Measurements from ENCODE around the gene UIMC1.
"Not testable (repeated sequence)": the region's sequence is repeated elsewhere in the genome, so short reads cannot be mapped to it uniquely, and the experiment has no call there.

The UIMC1 gene

DNA sequence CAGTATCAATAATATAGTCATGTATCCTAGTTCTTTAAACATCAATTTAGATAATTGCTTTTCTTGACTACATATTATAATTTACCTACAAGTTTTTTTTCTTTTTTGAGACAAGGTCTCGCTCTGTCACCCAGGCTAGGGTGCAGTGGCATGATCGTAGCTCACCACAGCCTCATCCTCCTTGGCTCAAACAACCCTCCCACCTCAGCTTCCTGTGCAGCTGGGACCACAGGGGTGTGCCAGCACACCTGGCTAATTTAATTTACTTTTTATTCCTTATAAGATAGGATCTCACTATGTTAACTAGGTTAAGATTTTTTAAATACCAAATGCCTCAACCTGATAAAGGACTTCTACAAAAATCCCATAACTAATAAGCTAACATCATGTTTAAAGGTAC lies 21.1 kb downstream of the UIMC1 start:
- Histone ChIP-seq H3K4me2 (no peak overlapping the region), H3K27me3 (ENCODE audit: insufficient read depth, low read depth) (no peaks in the 10 kb centered on the region), H3K36me3 (ENCODE audit: insufficient read depth) (no peaks in the 10 kb centered on the region), H3K4me3 (IDR thresholded peaks at IDR 0.05; ENCODE audit: insufficient read depth, low read depth, low read length) (no peak overlapping the region), H2AFZ (ENCODE audit: low read depth) (no peak overlapping the region), H3K79me2 (ENCODE audit: insufficient read depth, low read depth) (peaks cover 50% of the 10 kb centered on the region; the same call in 1 of the 2 replicates), H3K27ac (no peak overlapping the region), H3K9ac (no peak overlapping the region), H3K4me1 (ENCODE audit: low read depth, poor library complexity, severe bottlenecking) (peaks cover 5% of the 10 kb centered on the region), H4K20me1 (ENCODE audit: insufficient read depth) (no peaks in the 10 kb centered on the region)
- TF ChIP-seq, protein P1, sequence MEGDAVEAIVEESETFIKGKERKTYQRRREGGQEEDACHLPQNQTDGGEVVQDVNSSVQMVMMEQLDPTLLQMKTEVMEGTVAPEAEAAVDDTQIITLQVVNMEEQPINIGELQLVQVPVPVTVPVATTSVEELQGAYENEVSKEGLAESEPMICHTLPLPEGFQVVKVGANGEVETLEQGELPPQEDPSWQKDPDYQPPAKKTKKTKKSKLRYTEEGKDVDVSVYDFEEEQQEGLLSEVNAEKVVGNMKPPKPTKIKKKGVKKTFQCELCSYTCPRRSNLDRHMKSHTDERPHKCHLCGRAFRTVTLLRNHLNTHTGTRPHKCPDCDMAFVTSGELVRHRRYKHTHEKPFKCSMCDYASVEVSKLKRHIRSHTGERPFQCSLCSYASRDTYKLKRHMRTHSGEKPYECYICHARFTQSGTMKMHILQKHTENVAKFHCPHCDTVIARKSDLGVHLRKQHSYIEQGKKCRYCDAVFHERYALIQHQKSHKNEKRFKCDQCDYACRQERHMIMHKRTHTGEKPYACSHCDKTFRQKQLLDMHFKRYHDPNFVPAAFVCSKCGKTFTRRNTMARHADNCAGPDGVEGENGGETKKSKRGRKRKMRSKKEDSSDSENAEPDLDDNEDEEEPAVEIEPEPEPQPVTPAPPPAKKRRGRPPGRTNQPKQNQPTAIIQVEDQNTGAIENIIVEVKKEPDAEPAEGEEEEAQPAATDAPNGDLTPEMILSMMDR (conservative IDR thresholded peaks at IDR 0.05; ENCODE audit: low read depth, low read length), result no peak

DNA sequence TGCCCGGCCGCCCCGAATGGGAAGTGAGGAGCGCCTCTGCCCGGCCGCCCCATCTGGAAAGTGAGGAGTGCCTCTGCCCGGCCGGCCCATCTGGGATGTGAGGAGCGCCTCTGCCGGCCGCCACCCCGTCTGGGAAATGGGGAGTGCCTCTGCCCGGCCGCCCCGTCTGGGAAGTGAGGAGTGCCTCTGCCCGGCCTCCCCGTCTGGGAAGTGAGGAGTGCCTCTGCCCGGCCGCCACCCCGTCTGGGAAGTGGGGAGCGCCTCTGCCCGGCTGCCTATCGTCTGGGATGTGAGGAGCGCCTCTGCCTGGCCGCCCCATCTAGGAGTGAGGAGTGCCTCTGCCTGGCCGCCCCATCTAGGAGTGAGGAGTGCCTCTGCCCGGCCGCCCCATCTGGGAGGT lies 22.4 kb downstream of the UIMC1 start:
- not testable (repeated sequence) for H3K9ac ChIP-seq; H3K4me3 ChIP-seq (IDR thresholded peaks at IDR 0.05; ENCODE audit: insufficient read depth, low read depth, low read length); H3K27me3 ChIP-seq (ENCODE audit: insufficient read depth, low read depth); H3K4me1 ChIP-seq (ENCODE audit: low read depth, poor library complexity, severe bottlenecking); H3K4me2 ChIP-seq; H3K36me3 ChIP-seq (ENCODE audit: insufficient read depth); H2AFZ ChIP-seq (ENCODE audit: low read depth); H3K27ac ChIP-seq; H4K20me1 ChIP-seq (ENCODE audit: insufficient read depth)
- H3K79me2 ChIP-seq (ENCODE audit: insufficient read depth, low read depth), result peaks cover 37% of the 10 kb centered on the region; the same call in 1 of the 2 replicates

DNA sequence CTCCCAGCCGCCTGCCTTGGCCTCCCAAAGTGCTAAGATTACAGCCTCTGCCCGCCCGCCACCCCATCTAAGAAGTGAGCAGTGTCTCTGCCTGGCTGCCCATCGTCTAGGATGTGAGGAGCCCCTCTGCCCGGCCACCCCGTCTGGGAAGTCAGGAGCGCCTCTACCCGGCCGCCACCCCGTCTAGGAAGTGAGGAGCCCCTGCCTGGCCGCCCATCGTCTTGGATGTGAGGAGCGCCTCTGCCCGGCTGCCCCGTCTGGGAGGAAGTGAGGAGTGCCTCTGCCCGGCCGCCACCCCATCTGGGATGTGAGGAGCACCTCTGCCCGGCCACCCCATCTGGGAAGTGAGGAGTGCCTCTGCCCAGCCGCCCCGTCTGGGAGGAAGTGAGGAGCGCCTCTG lies 23.0 kb downstream of the UIMC1 start:
- not testable (repeated sequence) for H3K4me3 ChIP-seq (IDR thresholded peaks at IDR 0.05; ENCODE audit: insufficient read depth, low read depth, low read length); H3K36me3 ChIP-seq (ENCODE audit: insufficient read depth)
- H3K79me2 ChIP-seq (ENCODE audit: insufficient read depth, low read depth), result peaks cover 31% of the 10 kb centered on the region; the same call in 1 of the 2 replicates

DNA sequence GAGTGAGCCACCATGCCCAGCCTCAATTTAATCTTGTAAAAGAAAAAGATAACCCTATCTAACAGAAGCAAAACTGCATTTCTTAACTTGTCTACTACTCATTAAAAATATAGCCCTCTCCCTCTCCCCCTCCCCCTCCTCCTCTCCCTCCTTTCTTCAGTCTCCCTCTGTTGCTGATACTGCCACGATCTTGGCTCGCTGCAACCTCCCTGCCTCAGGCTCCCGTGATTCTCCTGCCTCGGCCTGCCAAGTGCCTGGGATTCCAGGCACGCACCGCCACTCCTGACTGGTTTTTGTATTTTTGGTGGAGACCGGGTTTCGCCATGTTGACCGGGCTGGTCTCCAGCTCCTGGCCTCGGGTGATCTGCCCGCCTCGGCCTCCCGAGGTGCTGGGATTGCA lies 23.5 kb downstream of the UIMC1 start:
- H3K36me3 ChIP-seq (ENCODE audit: insufficient read depth); H2AFZ ChIP-seq (ENCODE audit: low read depth); H3K4me1 ChIP-seq (ENCODE audit: low read depth, poor library complexity, severe bottlenecking); H3K9ac ChIP-seq; H3K4me2 ChIP-seq; H3K27me3 ChIP-seq (ENCODE audit: insufficient read depth, low read depth); H4K20me1 ChIP-seq (ENCODE audit: insufficient read depth); H3K27ac ChIP-seq; H3K4me3 ChIP-seq (IDR thresholded peaks at IDR 0.05; ENCODE audit: insufficient read depth, low read depth, low read length): not testable (repeated sequence)
- peaks cover 27% of the 10 kb centered on the region; the same call in 1 of the 2 replicates for H3K79me2 ChIP-seq (ENCODE audit: insufficient read depth, low read depth)

More for the DNA sequence above, 23.0 kb downstream of the UIMC1 start:
- H3K4me2 ChIP-seq; H2AFZ ChIP-seq (ENCODE audit: low read depth); H3K9ac ChIP-seq; H3K4me1 ChIP-seq (ENCODE audit: low read depth, poor library complexity, severe bottlenecking); H3K27ac ChIP-seq; H4K20me1 ChIP-seq (ENCODE audit: insufficient read depth); H3K27me3 ChIP-seq (ENCODE audit: insufficient read depth, low read depth): not testable (repeated sequence)

DNA sequence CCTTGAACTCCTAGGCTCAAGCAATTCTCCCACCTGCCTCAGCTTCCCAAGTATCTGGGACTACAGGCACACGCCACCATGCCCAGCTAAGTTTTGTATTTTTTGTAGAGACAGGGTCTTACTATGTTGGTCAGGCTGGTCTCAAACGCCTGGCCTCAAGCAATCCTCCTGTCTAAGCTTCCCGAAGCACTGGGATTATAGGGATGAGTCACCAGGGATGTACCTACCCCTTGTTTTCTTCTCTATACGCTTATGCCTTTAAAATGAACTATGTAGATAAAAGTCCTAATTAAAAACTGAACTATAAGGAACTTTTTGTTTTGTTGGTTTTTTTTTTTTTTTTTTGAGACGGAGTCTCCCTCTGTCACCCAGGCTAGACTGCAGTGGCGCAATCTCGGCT lies 25.8 kb downstream of the UIMC1 start:
- Histone ChIP-seq H3K36me3 (ENCODE audit: insufficient read depth) (no peaks in the 10 kb centered on the region), H4K20me1 (ENCODE audit: insufficient read depth) (no peaks in the 10 kb centered on the region), H2AFZ (ENCODE audit: low read depth) (no peak overlapping the region), H3K4me1 (ENCODE audit: low read depth, poor library complexity, severe bottlenecking) (peaks cover 4% of the 10 kb centered on the region), H3K4me3 (IDR thresholded peaks at IDR 0.05; ENCODE audit: insufficient read depth, low read depth, low read length) (no peak overlapping the region), H3K4me2 (no peak overlapping the region), H3K9ac (no peak overlapping the region), H3K27ac (no peak overlapping the region), H3K79me2 (ENCODE audit: insufficient read depth, low read depth) (peaks cover 8% of the 10 kb centered on the region; the same call in 1 of the 2 replicates), H3K27me3 (ENCODE audit: insufficient read depth, low read depth) (no peaks in the 10 kb centered on the region)
- TF ChIP-seq, protein P1 (conservative IDR thresholded peaks at IDR 0.05; ENCODE audit: low read depth, low read length), result no peak

DNA sequence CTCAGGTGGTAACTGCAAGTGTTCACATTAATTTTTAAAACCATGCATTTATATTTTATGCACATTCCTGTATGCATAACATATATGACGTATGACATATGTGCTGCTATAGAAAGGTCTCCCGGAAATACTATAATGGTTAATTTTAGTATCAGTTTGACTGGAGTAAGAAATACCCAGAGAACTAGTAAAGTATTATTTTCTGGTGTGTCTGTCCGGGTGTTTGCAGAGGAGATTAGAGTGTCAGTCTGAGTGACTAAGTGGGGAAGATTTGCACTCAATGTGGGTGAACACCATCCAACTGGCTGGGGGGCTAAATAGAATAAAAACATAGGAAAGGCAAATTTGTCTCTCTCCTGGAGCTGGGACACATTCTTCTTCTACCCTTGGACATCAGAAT lies 26.9 kb downstream of the UIMC1 start:
- Histone ChIP-seq H3K4me3 (IDR thresholded peaks at IDR 0.05; ENCODE audit: insufficient read depth, low read depth, low read length) (no peak overlapping the region), H3K27ac (no peak overlapping the region), H3K9ac (no peak overlapping the region), H3K4me2 (no peak overlapping the region), H3K36me3 (ENCODE audit: insufficient read depth) (no peaks in the 10 kb centered on the region), H3K79me2 (ENCODE audit: insufficient read depth, low read depth) (no peaks in the 10 kb centered on the region), H3K4me1 (ENCODE audit: low read depth, poor library complexity, severe bottlenecking) (no peaks in the 10 kb centered on the region), H2AFZ (ENCODE audit: low read depth) (no peak overlapping the region), H4K20me1 (ENCODE audit: insufficient read depth) (no peaks in the 10 kb centered on the region), H3K27me3 (ENCODE audit: insufficient read depth, low read depth) (no peaks in the 10 kb centered on the region)
- TF ChIP-seq, protein P1 (conservative IDR thresholded peaks at IDR 0.05; ENCODE audit: low read depth, low read length), result no peak

Data from KMS-11 (cell line).